Activated CD4-positive, alpha-beta T cell treated with anti-CD3 and anti-CD28 coated beads, Interleukin-2, amount 10 ng/mL, durations not matched to agents 24 days and 14 days (primary cell): Measurements from ENCODE around the gene TTBK2. TPM values are rescaled to one million over a fixed set of nuclear protein-coding genes. Genes with fewer than 3 reads are reported as not detected.

Experiments used
- DNase-seq: peaks from one replicate; pipeline ENCODE4 v3.0.0; 2022
- H3K27ac Mint-ChIP-seq: one replicate; pipeline ENCODE4 v1.8.0; 2022; ENCODE audit warnings: mild to moderate bottlenecking, mixed read lengths
- H3K27me3 Mint-ChIP-seq: one replicate; pipeline ENCODE4 v1.8.0; 2022; ENCODE audit warnings: mixed read lengths
- H3K36me3 Mint-ChIP-seq: one replicate; pipeline ENCODE4 v1.8.0; 2022; ENCODE audit warnings: low read depth, mild to moderate bottlenecking, mixed read lengths
- H3K4me1 Mint-ChIP-seq: one replicate; pipeline ENCODE4 v1.8.0; 2021; ENCODE audit warnings: mixed read lengths
- H3K4me3 Mint-ChIP-seq: one replicate; pipeline ENCODE4 v1.8.0; 2022; ENCODE audit warnings: mild to moderate bottlenecking, moderate library complexity, mixed read lengths
- H3K9me3 Mint-ChIP-seq: one replicate; pipeline ENCODE4 v1.8.0; 2021; ENCODE audit warnings: mixed read lengths
- intact Hi-C: fragments of 100-400 bp; cut with micrococcal nuclease; formaldehyde crosslinking; loops from one replicate; pipeline ENCODE4 v1.15.1; 2023
- total RNA-seq: library from RNA; stranded (reverse); gene quantifications from 2 replicates; pipeline ENCODE4 v1.2.3, GENCODE V29; 2022

The TTBK2 gene
- total RNA-seq, 1 donor from 2014 or later: 11.3 TPM

DNA sequence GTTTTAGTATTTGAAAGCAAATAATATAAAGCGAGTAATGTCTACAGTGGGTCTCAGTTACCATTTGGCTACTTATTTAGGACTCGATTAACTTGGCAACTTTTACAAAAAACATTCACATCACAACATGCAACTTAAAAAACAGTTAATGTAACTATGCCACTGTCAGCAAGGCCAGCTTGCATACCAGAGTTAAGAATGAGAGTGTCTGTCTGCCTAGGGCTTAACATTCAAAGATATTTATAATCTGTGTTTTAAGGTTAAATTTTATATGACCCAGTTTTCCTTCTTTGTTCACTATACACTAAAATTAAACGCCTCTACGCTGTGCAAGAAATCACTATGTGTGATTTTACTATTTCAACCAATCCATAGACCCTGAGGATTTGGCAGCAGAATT lies 178.4 kb downstream of the TTBK2 start:
- peaks cover 8% of the 10 kb centered on the region for H3K36me3 Mint-ChIP-seq
- peaks cover 5% of the 10 kb centered on the region for H3K4me1 Mint-ChIP-seq
- intact Hi-C loops: no loop called here
- no peaks in the 10 kb centered on the region for H3K9me3 Mint-ChIP-seq
- no peak overlapping the region for H3K27ac Mint-ChIP-seq
- no peaks in the 10 kb centered on the region for H3K27me3 Mint-ChIP-seq
- H3K4me3 Mint-ChIP-seq: no peak overlapping the region
- no peak for DNase-seq

DNA sequence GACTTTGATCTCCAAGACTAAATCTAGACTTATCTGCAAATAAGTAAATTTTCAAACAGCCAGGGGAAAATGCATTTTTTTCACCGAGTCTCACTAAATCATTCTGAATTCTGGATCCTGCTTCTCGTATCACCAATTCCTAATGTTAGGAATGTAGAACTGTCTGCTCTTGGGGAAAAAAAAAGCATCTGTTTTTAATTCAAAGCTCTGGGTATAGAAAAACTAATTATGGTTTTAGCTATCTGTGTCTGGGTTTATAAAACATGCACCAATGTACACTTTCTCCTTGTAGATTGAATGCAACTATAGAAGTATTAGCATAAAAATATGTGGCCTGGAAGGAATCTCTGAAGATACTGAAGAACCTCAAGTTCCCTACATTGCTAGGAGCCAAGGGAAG lies 178.9 kb downstream of the TTBK2 start:
- no peaks in the 10 kb centered on the region for H3K9me3 Mint-ChIP-seq
- no peak for DNase-seq
- H3K27ac Mint-ChIP-seq: no peak overlapping the region
- no peaks in the 10 kb centered on the region for H3K27me3 Mint-ChIP-seq
- H3K4me1 Mint-ChIP-seq: peaks cover 5% of the 10 kb centered on the region
- H3K36me3 Mint-ChIP-seq: peaks cover 8% of the 10 kb centered on the region
- intact Hi-C loops: no loop called here
- H3K4me3 Mint-ChIP-seq: no peak overlapping the region

DNA sequence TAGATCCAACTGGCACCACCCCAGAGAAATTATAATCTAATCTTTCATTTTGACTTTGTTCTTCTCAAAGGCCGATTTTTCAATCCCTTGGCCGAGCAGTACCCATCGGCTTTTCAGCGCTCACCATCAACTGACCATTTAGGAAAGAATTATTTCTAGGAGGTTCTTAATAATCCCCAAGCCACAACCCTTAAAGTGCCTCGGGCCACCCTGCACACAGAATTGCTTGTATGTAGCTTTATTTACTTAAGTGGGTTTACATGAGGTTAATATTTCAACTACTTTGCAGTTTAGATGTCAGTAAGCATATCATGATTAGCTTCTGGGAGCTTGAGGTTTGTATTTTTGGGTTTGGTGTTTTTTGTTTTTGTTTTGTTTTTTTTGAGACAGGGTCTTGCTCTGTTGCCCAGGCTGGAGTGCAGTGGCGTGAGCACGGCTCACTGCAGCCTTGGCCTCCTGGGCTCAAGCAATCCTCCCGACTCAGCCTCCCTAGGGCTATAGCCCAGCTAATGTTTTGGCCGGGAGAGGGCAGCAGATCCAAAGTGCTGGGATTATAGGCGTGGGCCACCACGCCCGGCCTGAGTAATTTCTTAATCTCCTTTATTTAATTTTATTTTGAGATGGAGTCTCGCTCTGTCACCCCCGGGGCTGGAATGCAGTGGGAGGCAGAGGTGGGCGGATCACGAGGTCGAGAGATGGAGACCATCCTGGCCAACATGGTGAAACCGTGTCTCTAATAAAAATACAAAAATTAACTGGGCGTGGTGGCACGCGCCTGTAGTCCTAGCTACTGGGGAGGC lies 182.8 kb downstream of the TTBK2 start:
- no peaks in the 10 kb centered on the region for H3K27me3 Mint-ChIP-seq
- peaks cover 9% of the 10 kb centered on the region for H3K4me1 Mint-ChIP-seq
- H3K9me3 Mint-ChIP-seq: no peaks in the 10 kb centered on the region
- peak overlapping the region; percentile 83 for H3K4me3 Mint-ChIP-seq
- peaks cover 12% of the 10 kb centered on the region for H3K36me3 Mint-ChIP-seq
- intact Hi-C loops: loop anchor here (1.0 kb wide), 1 partner anchor 184 kb away; no protein-coding TSS in a partner anchor
- DNase-seq: no peak
- H3K27ac Mint-ChIP-seq: peak overlapping the region; percentile 78

- H3K27ac Mint-ChIP-seq: peak within 1 kb of the TSS; percentile 78
- peak within 1 kb of the TSS; percentile 83 for H3K4me3 Mint-ChIP-seq
- no peaks in the 10 kb centered on the region for H3K27me3 Mint-ChIP-seq
- peak; percentile 97 for DNase-seq
- intact Hi-C loops: loop anchor here (1.0 kb wide), 1 partner anchor 184 kb away; no protein-coding TSS in a partner anchor
- H3K4me1 Mint-ChIP-seq: peaks cover 9% of the 10 kb centered on the region
- H3K9me3 Mint-ChIP-seq: no peaks in the 10 kb centered on the region
- H3K36me3 Mint-ChIP-seq: peaks cover 20% of the 10 kb centered on the region
These were observed 183.6 kb downstream of the TTBK2 start, which contains the start of gene CDAN1 for GRCh38 chr15:42736793-42737528. Gene CDAN1 (minus strand): TSS chr15:42737128. CDS start chr15:42737102, 26 bp downstream.

DNA sequence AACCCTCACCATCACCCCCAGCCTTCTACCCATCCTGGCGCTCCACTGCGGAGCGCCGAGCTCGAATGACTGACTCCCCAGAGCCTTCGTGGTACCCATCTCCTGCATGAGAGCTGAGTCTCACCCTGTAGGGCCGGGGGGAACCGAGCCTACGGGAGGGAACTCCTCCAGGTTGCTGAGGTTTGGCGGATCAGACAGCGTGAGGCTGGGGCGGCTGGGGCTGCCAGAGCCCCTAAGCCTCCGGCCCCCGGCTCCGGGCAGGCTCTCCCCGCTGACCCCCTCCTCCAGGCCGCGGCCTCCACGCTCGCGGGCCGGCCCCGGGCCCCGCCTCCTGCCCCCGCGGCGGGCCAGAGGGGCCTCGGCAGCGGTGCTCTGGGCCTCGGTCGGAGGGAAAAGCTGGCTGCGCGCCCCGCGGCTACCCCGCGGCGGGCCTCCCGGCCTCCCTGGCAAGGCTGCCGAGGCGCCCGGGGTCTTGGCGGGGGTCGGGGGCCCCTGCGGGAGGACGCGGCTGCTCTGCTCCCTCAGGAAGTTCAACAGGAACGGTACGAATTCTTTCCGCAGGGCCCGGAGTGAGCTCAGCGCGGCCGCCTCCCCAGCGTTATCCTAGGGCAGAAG lies 184.3 kb downstream of the TTBK2 start:
- no peaks in the 10 kb centered on the region for H3K27me3 Mint-ChIP-seq
- H3K4me3 Mint-ChIP-seq: peak overlapping the region; percentile 83
- H3K4me1 Mint-ChIP-seq: peaks cover 9% of the 10 kb centered on the region
- intact Hi-C loops: no loop called here
- DNase-seq: peak; percentile 79
- peaks cover 25% of the 10 kb centered on the region for H3K36me3 Mint-ChIP-seq
- H3K27ac Mint-ChIP-seq: peak overlapping the region; percentile 52
- H3K9me3 Mint-ChIP-seq: no peaks in the 10 kb centered on the region

DNA sequence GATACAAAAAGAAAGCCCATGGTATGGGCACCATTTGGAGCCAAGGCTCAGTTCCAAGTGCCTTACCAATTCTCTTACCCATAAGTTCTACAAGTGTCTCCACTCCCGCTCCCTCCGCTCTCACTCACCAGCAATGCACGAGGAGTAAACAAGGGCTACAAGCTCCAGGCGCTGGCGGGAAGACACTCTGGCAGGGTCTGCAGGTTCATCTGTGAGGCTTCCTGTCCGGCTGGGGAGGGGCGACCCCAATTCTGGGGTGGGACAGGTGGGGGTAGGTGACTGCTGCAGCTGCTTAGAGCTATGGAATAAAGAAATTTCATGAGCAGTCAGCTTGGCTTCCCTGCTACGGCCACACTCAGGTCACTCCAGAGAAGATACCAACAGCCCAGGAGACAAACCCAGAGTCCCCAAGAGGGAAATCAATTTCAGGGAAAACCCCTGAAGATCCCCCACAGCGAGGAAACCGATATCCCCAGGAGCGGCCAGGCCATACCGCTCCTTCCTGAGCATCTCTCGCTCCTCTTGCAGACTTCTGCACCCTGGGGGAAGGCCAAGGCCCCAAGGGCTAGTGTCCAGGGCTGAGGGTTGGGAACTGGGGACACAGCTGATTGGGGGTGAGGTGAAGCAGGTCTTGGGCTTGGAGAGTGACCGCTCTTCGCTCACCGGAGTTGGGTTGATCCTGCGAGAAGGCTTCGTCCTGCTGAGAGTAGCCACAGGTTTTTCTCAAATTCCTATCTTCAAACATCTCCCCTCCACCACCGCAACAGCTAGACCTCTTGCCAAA lies 185.0 kb downstream of the TTBK2 start:
- no peak for DNase-seq
- intact Hi-C loops: no loop called here
- Mint-ChIP-seq H3K4me3 (peak overlapping the region; percentile 83), H3K9me3 (no peaks in the 10 kb centered on the region), H3K27ac (peak overlapping the region; percentile 52), H3K36me3 (peaks cover 29% of the 10 kb centered on the region), H3K27me3 (no peaks in the 10 kb centered on the region), H3K4me1 (peaks cover 9% of the 10 kb centered on the region)

DNA sequence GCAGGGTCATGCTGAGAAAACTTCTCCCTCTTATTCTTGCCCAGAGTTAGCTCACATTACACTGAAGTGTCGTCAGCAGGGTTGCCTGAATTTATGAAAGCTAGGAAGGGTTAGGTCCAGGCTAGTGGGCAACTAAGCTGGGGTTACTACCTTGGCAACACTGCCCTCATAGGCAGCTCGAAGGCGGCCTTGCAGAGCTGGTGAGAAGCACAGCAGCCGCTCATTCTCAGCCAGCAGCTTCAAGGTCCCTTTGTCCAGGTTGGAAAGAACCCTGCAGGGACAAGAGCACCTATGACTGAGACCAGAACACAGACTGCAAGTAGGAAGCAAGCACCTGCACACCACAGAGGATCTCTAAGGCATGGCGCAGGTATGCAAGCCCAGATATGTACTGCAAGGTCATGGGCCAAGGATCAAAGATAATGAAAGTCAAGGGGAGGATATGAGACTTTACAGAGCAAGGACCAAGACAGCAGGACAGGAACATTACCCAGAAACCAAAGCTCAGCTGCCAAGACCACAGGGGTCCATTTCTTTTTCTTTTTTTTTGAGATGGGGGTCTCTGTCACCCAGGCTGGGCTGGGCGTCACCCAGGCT lies 186.4 kb downstream of the TTBK2 start:
- peak overlapping the region; percentile 20 for H3K4me3 Mint-ChIP-seq
- H3K27me3 Mint-ChIP-seq: no peaks in the 10 kb centered on the region
- H3K27ac Mint-ChIP-seq: no peak overlapping the region
- no peak for DNase-seq
- peaks cover 37% of the 10 kb centered on the region for H3K36me3 Mint-ChIP-seq
- peaks cover 9% of the 10 kb centered on the region for H3K4me1 Mint-ChIP-seq
- intact Hi-C loops: no loop called here
- H3K9me3 Mint-ChIP-seq: no peaks in the 10 kb centered on the region

GRCh38 chr15:42733027-42733426 lies 187.6 kb downstream of the TTBK2 start:
- Mint-ChIP-seq H3K27ac (no peak overlapping the region), H3K27me3 (no peaks in the 10 kb centered on the region)
- intact Hi-C loops: no loop called here

DNA sequence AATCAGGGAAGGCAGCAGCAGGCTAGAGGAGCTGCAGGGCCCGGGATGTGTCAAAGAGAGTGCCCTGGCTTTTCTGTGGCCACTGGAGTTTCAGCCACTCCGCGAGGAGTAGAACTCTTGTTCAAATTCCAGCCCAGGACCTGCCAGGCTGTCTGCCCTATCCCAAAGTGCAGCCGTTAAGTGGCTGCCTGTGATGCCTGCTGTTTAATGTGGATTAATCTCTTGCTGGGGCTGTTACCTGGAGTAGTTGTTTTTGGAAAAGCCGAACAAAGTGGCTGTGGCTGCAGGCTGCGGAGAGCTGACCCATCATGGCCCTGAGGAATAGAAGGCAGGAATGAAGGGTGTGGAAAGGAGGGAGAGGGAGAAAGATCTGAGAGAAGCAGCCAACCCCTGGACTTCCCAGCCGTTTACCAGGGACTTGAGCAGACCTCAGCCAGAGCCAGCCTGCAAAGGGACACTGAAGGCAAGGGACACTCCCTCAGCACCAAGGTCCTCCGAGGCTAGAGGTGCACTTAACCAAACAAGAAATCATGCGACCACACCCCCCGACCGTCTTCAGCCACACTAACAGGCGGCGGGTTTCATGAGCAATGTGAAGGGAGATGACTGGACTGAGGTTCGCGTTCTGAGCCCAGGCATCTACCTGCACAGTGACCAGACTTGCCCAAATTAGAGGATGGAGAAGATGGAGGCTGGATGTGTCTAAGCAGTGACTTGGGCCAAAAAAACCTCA lies 188.3 kb downstream of the TTBK2 start:
- peaks cover 5% of the 10 kb centered on the region for H3K4me1 Mint-ChIP-seq
- H3K27ac Mint-ChIP-seq: no peak overlapping the region
- no peak for DNase-seq
- H3K9me3 Mint-ChIP-seq: no peaks in the 10 kb centered on the region
- H3K27me3 Mint-ChIP-seq: no peaks in the 10 kb centered on the region
- intact Hi-C loops: no loop called here
- no peak overlapping the region for H3K4me3 Mint-ChIP-seq
- H3K36me3 Mint-ChIP-seq: peaks cover 45% of the 10 kb centered on the region

More at GRCh38 chr15:42733027-42733426, 187.6 kb downstream of the TTBK2 start:
- H3K9me3 Mint-ChIP-seq: no peaks in the 10 kb centered on the region
- no peak for DNase-seq
- peaks cover 39% of the 10 kb centered on the region for H3K36me3 Mint-ChIP-seq
- peaks cover 9% of the 10 kb centered on the region for H3K4me1 Mint-ChIP-seq
- no peak overlapping the region for H3K4me3 Mint-ChIP-seq

GRCh38 chr15:42731461-42731860 lies 189.1 kb downstream of the TTBK2 start:
- Mint-ChIP-seq H3K27ac (no peak overlapping the region), H3K9me3 (no peaks in the 10 kb centered on the region), H3K27me3 (no peaks in the 10 kb centered on the region), H3K36me3 (peaks cover 49% of the 10 kb centered on the region), H3K4me3 (no peak overlapping the region), H3K4me1 (peaks cover 5% of the 10 kb centered on the region)
- intact Hi-C loops: no loop called here
- DNase-seq: no peak

DNA sequence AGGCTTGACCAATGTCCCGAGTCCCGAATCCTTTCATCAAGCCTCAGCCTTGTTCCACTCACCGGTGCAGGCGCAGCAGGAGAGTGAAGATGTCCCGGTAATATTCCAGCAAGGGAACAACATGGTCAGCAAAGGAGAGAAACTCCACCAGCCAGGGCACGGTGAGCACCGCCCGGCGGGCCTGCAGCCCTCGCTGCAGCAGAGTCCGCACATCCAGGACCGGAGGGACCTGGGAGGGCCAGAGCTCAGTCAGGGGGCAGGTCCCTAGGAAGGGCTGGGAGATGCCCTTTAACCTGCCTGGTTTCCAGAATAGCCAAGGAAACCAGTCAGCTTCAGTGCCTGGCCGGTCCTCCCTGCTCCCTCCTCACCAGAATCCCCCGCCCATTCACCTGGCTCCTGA lies 190.0 kb downstream of the TTBK2 start:
- H3K27me3 Mint-ChIP-seq: no peaks in the 10 kb centered on the region

DNA sequence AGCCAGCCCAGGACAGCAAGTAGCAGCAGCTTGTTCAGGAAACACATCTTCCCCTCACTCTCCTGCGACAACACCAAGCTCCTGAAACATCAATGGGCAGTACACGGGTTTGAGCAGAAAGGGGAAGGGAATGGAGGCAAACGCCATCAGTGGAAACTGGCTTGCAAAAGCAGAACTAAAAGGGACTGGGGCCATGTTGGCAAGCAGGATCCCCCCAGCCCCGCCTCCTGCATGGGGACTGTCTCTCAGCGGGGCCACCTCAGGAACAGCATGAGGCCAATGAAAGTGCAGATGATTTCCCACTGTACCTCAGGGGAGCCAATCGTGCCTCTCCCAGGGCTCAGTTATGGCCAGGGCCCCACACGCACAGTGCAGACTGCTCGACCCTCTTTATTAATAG lies 190.4 kb downstream of the TTBK2 start:
- Mint-ChIP-seq H3K27ac (peak overlapping the region; percentile 78), H3K36me3 (peaks cover 58% of the 10 kb centered on the region), H3K9me3 (no peaks in the 10 kb centered on the region), H3K27me3 (no peaks in the 10 kb centered on the region), H3K4me1 (peaks cover 2% of the 10 kb centered on the region), H3K4me3 (no peak overlapping the region)
- intact Hi-C loops: no loop called here
- DNase-seq: no peak

More for the DNA sequence above, 190.0 kb downstream of the TTBK2 start:
- Mint-ChIP-seq H3K4me3 (no peak overlapping the region), H3K27ac (no peak overlapping the region), H3K36me3 (peaks cover 54% of the 10 kb centered on the region), H3K9me3 (no peaks in the 10 kb centered on the region), H3K4me1 (peaks cover 2% of the 10 kb centered on the region)
- DNase-seq: no peak
- intact Hi-C loops: no loop called here
